Measurements from ENCODE around the gene C17orf50.
A peak's percentile ranks its signal among the peaks of the same experiment; 100 is the strongest.

C17orf50 gene

GRCh38 chr17:35761601-35762000 is 914 bp downstream of the C17orf50 start:
- Histone ChIP-seq H3K4me1 (ENCODE audit: insufficient read depth, low read length) (no peaks in the 10 kb centered on the region), H3K4me3 (ENCODE audit: low read length) (no peak overlapping the region), H3K36me3 (ENCODE audit: insufficient read depth, low read depth, low read length) (no peaks in the 10 kb centered on the region), H3K27me3 (ENCODE audit: insufficient read depth, low read length) (peaks cover 17% of the 10 kb centered on the region; the same call in 1 of the 2 replicates), H3K27ac (ENCODE audit: low read length) (no peak overlapping the region), H3K9me3 (ENCODE audit: insufficient read depth, low read depth, low read length) (no peaks in the 10 kb centered on the region), H3K9ac (ENCODE audit: low read depth, low read length) (no peak overlapping the region)

GRCh38 chr17:35763767-35764122 is 3.1 kb downstream of the C17orf50 start:
- peaks cover 17% of the 10 kb centered on the region; the same call in 1 of the 2 replicates for H3K27me3 ChIP-seq (ENCODE audit: insufficient read depth, low read length)
- H3K36me3 ChIP-seq (ENCODE audit: insufficient read depth, low read depth, low read length), result no peaks in the 10 kb centered on the region
- no peak overlapping the region for H3K9ac ChIP-seq (ENCODE audit: low read depth, low read length)
- H3K4me3 ChIP-seq (ENCODE audit: low read length), result peak overlapping the region; percentile 69; the same call in 1 of the 2 replicates
- H3K4me1 ChIP-seq (ENCODE audit: insufficient read depth, low read length), result no peaks in the 10 kb centered on the region
- no peaks in the 10 kb centered on the region for H3K9me3 ChIP-seq (ENCODE audit: insufficient read depth, low read depth, low read length)
- no peak overlapping the region for H3K27ac ChIP-seq (ENCODE audit: low read length)

- Histone ChIP-seq H3K36me3 (ENCODE audit: insufficient read depth, low read depth, low read length) (no peaks in the 10 kb centered on the region), H3K9me3 (ENCODE audit: insufficient read depth, low read depth, low read length) (no peaks in the 10 kb centered on the region), H3K27me3 (ENCODE audit: insufficient read depth, low read length) (peaks cover 17% of the 10 kb centered on the region; the same call in 1 of the 2 replicates), H3K4me3 (ENCODE audit: low read length) (peak overlapping the region; percentile 69; the same call in 1 of the 2 replicates), H3K4me1 (ENCODE audit: insufficient read depth, low read length) (no peaks in the 10 kb centered on the region), H3K9ac (ENCODE audit: low read depth, low read length) (no peak overlapping the region), H3K27ac (ENCODE audit: low read length) (no peak overlapping the region)
These were observed 3.7 kb downstream of the C17orf50 start for GRCh38 chr17:35764123-35764991.

DNA sequence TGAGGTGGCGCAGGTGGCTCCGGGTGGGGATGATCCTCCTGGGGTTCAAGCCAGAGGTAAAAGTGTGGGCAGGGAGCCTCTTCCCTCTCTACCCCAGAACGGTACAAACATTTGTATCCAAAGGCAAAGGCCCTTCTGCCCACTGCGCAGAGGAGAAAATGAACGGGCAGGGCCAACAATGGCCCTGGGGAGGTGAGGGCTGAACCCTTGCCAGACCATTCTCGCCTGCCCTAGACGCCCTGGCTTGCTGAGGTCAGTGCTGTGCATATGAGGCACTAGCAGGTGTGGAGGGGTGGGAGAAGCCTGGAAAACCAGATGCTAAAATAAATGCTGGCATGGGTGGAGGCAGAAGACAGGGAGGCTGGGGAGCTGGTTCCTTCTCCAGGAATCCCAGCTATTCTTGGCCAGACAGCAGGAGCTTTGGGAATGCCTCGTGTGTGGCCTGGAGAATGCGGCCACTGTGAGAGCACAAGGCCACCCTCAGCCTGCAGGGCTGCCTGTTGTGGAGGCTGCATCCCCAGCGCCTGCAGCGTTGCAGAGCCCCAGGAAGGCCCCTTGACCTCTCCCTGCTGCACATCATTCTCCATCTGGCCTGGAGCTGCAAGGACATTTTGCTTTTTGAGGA is 4.5 kb downstream of the C17orf50 start:
- Histone ChIP-seq H3K4me1 (ENCODE audit: insufficient read depth, low read length) (no peaks in the 10 kb centered on the region), H3K27me3 (ENCODE audit: insufficient read depth, low read length) (peaks cover 17% of the 10 kb centered on the region; the same call in 1 of the 2 replicates), H3K9me3 (ENCODE audit: insufficient read depth, low read depth, low read length) (no peaks in the 10 kb centered on the region), H3K4me3 (ENCODE audit: low read length) (peak overlapping the region; percentile 69; the same call in 1 of the 2 replicates), H3K27ac (ENCODE audit: low read length) (no peak overlapping the region), H3K36me3 (ENCODE audit: insufficient read depth, low read depth, low read length) (no peaks in the 10 kb centered on the region), H3K9ac (ENCODE audit: low read depth, low read length) (no peak overlapping the region)

DNA sequence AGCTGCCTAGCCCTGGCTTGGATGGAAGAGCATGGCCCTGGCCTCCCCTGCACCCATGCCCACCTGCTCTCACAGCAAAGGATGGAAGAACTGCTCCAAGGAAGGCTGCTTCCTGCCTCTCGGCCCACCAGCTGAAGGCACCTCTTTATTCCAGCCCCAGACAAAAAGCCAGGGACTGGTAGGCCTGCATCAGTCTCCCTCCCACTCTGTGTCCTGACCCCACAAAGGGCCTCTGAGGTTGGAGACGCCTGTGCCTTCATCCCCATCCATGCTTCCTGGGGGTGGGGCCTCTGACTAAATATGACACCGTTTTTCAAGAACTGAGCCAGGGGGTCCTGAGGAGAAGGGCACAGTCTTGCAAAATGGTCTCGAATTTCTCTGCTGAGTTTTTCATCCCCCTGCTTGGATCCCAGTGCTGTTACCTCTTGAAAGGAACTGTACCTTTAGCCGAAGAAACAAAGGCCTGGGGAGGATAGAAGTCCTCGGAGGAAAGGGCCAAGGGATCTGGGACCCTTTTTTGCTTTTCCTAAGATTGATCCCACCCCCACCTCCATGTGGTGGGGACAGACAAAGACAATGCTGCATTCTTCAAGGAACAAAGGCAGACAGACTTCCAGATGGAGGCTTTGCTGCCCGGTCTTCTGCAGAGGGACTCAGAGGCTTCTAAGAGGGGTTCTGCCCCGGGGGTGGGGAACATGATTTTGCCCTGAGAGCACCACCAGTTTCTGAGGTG is 5.2 kb downstream of the C17orf50 start:
- Histone ChIP-seq H3K36me3 (ENCODE audit: insufficient read depth, low read depth, low read length) (no peaks in the 10 kb centered on the region), H3K27me3 (ENCODE audit: insufficient read depth, low read length) (peaks cover 17% of the 10 kb centered on the region; the same call in 1 of the 2 replicates), H3K9ac (ENCODE audit: low read depth, low read length) (no peak overlapping the region), H3K27ac (ENCODE audit: low read length) (no peak overlapping the region), H3K9me3 (ENCODE audit: insufficient read depth, low read depth, low read length) (no peaks in the 10 kb centered on the region), H3K4me1 (ENCODE audit: insufficient read depth, low read length) (no peaks in the 10 kb centered on the region), H3K4me3 (ENCODE audit: low read length) (no peak overlapping the region)

GRCh38 chr17:35766489-35766877 is 5.8 kb downstream of the C17orf50 start:
- no peak overlapping the region for H3K4me3 ChIP-seq (ENCODE audit: low read length)
- H3K27ac ChIP-seq (ENCODE audit: low read length), result no peak overlapping the region
- H3K36me3 ChIP-seq (ENCODE audit: insufficient read depth, low read depth, low read length), result no peaks in the 10 kb centered on the region
- no peaks in the 10 kb centered on the region for H3K9me3 ChIP-seq (ENCODE audit: insufficient read depth, low read depth, low read length)
- H3K9ac ChIP-seq (ENCODE audit: low read depth, low read length), result no peak overlapping the region
- H3K27me3 ChIP-seq (ENCODE audit: insufficient read depth, low read length), result peaks cover 17% of the 10 kb centered on the region; the same call in 1 of the 2 replicates
- no peaks in the 10 kb centered on the region for H3K4me1 ChIP-seq (ENCODE audit: insufficient read depth, low read length)

DNA sequence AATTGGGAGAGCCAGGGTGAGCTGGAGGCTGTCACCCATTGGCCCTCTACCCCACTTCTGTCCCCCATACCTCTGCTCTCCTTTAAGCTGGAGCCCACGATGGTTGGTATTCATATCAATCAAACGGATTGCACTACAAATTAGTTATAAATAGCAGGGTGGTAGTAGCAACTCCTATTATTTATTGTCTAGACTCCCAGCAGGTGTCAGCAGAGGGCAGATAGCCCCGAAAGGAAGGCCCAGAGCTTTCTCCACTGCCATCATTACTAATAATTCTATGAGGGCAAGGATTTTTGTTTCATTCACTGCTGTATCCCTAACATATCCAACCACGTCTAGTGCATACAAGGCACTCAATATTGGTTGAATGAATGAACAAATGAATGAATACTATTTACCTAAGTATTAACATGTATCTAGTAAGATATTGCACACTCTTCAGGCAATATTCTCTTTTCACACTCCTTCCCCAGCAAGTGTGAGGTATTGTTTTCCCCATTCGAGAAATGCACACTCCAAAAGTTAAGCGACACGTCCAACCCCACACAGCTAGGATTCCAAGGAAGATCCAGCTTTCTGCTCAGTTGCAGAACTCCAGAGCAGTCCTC is 6.3 kb downstream of the C17orf50 start:
- H3K27me3 ChIP-seq (ENCODE audit: insufficient read depth, low read length), result peaks cover 17% of the 10 kb centered on the region; the same call in 1 of the 2 replicates
- H3K36me3 ChIP-seq (ENCODE audit: insufficient read depth, low read depth, low read length), result no peaks in the 10 kb centered on the region
- H3K9ac ChIP-seq (ENCODE audit: low read depth, low read length), result no peak overlapping the region
- no peaks in the 10 kb centered on the region; the same call in 1 of the 2 replicates for H3K4me1 ChIP-seq (ENCODE audit: insufficient read depth, low read length)
- no peak overlapping the region for H3K4me3 ChIP-seq (ENCODE audit: low read length)
- no peak overlapping the region for H3K27ac ChIP-seq (ENCODE audit: low read length)
- no peaks in the 10 kb centered on the region for H3K9me3 ChIP-seq (ENCODE audit: insufficient read depth, low read depth, low read length)

GRCh38 chr17:35768797-35769196 is 8.1 kb downstream of the C17orf50 start:
- no peaks in the 10 kb centered on the region; the same call in 1 of the 2 replicates for H3K4me1 ChIP-seq (ENCODE audit: insufficient read depth, low read length)
- H3K4me3 ChIP-seq (ENCODE audit: low read length), result no peak overlapping the region

GRCh38 chr17:35769895-35770486 is 9.3 kb downstream of the C17orf50 start:
- H3K4me3 ChIP-seq (ENCODE audit: low read length), result no peak overlapping the region
- H3K27ac ChIP-seq (ENCODE audit: low read length), result no peak overlapping the region
- no peaks in the 10 kb centered on the region for H3K9me3 ChIP-seq (ENCODE audit: insufficient read depth, low read depth, low read length)
- H3K36me3 ChIP-seq (ENCODE audit: insufficient read depth, low read depth, low read length), result no peaks in the 10 kb centered on the region
- peaks cover 13% of the 10 kb centered on the region; the same call in 1 of the 2 replicates for H3K27me3 ChIP-seq (ENCODE audit: insufficient read depth, low read length)
- no peaks in the 10 kb centered on the region; the same call in 1 of the 2 replicates for H3K4me1 ChIP-seq (ENCODE audit: insufficient read depth, low read length)
- H3K9ac ChIP-seq (ENCODE audit: low read depth, low read length), result no peak overlapping the region

More at GRCh38 chr17:35768797-35769196, 8.1 kb downstream of the C17orf50 start:
- no peak overlapping the region for H3K27ac ChIP-seq (ENCODE audit: low read length)
- H3K27me3 ChIP-seq (ENCODE audit: insufficient read depth, low read length), result peaks cover 17% of the 10 kb centered on the region; the same call in 1 of the 2 replicates
- H3K9ac ChIP-seq (ENCODE audit: low read depth, low read length), result no peak overlapping the region
- no peaks in the 10 kb centered on the region for H3K9me3 ChIP-seq (ENCODE audit: insufficient read depth, low read depth, low read length)
- no peaks in the 10 kb centered on the region for H3K36me3 ChIP-seq (ENCODE audit: insufficient read depth, low read depth, low read length)

- Histone ChIP-seq H3K4me1 (ENCODE audit: insufficient read depth, low read length) (no peaks in the 10 kb centered on the region; the same call in 1 of the 2 replicates), H3K4me3 (ENCODE audit: low read length) (no peak overlapping the region), H3K9ac (ENCODE audit: low read depth, low read length) (no peak overlapping the region), H3K36me3 (ENCODE audit: insufficient read depth, low read depth, low read length) (no peaks in the 10 kb centered on the region), H3K9me3 (ENCODE audit: insufficient read depth, low read depth, low read length) (no peaks in the 10 kb centered on the region), H3K27ac (ENCODE audit: low read length) (no peak overlapping the region), H3K27me3 (ENCODE audit: insufficient read depth, low read length) (no peaks in the 10 kb centered on the region)
These were observed 12.4 kb downstream of the C17orf50 start for GRCh38 chr17:35773129-35773528.

Data from iPS-20b (cell line).